Neural crest cell (in vitro differentiated cells): ENCODE data around the gene PRKAR2B. TPM values are rescaled to one million over a fixed set of nuclear protein-coding genes. Genes with fewer than 3 reads are reported as not detected.

Experiments
- DNase-seq: peaks from one replicate; pipeline ENCODE4 v3.0.0; 2021; ENCODE audit warnings: low read depth, mixed read lengths, low spot score
- H3K27ac Mint-ChIP-seq: one replicate; pipeline ENCODE4 v1.8.0; 2021; ENCODE audit warnings: mild to moderate bottlenecking, mixed read lengths; ENCODE audit not compliant: unreplicated experiment
- H3K27me3 Mint-ChIP-seq: 2 replicates; pipeline ENCODE4 v1.8.0; 2021; ENCODE audit warnings: low read depth, mild to moderate bottlenecking, mixed read lengths
- H3K36me3 Mint-ChIP-seq: 2 replicates; pipeline ENCODE4 v1.8.0; 2021; ENCODE audit warnings: low read depth, mild to moderate bottlenecking, mixed read lengths
- H3K4me1 Mint-ChIP-seq: 2 replicates; pipeline ENCODE4 v1.8.0; 2021; ENCODE audit warnings: mixed read lengths
- H3K4me3 Mint-ChIP-seq: one replicate; pipeline ENCODE4 v1.8.0; 2021; ENCODE audit warnings: mild to moderate bottlenecking, mixed read lengths
- H3K9me3 Mint-ChIP-seq: 2 replicates; pipeline ENCODE4 v1.8.0; 2021; ENCODE audit warnings: mixed read lengths
- total RNA-seq: library from RNA; stranded (reverse); gene quantifications from 2 replicates; pipeline ENCODE4 v1.2.1, GENCODE V29; 2021
- TF ChIP-seq, protein P1 (sequence below): fragments of 200-600 bp; sonication (generic); conservative IDR thresholded peaks from 2 replicates; pipeline ENCODE4 v1.5.0; 2021; ENCODE audit warnings: antibody characterized with exemption, mild to moderate bottlenecking

Gene PRKAR2B
- total RNA-seq, 1 donor from 2014 or later: 14.4 TPM

GRCh38 chr7:107166736-107167426 is 122.4 kb downstream of the PRKAR2B start:
- TF ChIP-seq, protein P1, sequence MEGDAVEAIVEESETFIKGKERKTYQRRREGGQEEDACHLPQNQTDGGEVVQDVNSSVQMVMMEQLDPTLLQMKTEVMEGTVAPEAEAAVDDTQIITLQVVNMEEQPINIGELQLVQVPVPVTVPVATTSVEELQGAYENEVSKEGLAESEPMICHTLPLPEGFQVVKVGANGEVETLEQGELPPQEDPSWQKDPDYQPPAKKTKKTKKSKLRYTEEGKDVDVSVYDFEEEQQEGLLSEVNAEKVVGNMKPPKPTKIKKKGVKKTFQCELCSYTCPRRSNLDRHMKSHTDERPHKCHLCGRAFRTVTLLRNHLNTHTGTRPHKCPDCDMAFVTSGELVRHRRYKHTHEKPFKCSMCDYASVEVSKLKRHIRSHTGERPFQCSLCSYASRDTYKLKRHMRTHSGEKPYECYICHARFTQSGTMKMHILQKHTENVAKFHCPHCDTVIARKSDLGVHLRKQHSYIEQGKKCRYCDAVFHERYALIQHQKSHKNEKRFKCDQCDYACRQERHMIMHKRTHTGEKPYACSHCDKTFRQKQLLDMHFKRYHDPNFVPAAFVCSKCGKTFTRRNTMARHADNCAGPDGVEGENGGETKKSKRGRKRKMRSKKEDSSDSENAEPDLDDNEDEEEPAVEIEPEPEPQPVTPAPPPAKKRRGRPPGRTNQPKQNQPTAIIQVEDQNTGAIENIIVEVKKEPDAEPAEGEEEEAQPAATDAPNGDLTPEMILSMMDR: no peak
- H3K27ac Mint-ChIP-seq: peak overlapping the region; percentile 98

DNA sequence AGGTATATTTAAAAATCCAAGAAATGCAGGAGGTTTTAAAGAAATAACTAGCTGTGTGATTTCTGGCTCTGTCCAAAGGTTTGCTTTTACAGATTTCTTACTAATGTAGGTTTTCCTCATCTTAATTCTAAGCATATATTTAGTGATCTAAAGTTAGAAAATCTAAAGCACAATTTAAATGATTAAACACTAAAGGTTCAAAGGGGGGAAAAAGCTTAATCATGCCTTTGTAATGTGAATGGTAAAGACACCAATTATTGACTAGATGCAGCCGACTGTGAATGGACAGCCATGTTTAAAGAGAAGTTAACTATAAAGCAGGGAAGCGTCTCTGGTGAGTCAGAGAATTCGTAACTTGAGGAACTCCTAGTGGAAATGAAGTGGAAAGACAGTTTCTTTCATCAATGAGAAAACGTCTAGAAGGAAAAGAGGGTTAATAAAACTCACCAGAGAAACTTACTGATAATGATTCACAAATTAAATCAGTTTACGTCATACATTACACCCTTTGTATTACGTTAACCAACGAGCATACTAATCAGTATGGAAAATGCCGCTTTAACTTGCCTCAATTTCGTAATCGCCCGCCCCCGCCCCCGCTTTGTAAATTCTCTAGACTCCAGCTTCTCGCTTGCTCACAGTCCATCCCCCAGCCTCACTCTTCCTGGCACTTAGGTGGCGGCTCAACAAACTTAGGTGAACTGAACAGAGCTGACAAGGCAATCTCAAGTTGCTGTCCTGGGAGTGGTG is 123.2 kb downstream of the PRKAR2B start:
- H3K4me3 Mint-ChIP-seq: peak overlapping the region; percentile 98
- DNase-seq: peak; percentile 9

More at GRCh38 chr7:107166736-107167426, 122.4 kb downstream of the PRKAR2B start:
- Mint-ChIP-seq H3K4me1 (peaks cover 27% of the 10 kb centered on the region), H3K27me3 (peaks cover 4% of the 10 kb centered on the region), H3K36me3 (no peaks in the 10 kb centered on the region), H3K4me3 (peak overlapping the region; percentile 98), H3K9me3 (no peaks in the 10 kb centered on the region)
- DNase-seq: no peak

GRCh38 chr7:107168233-107169119 is 124.0 kb downstream of the PRKAR2B start, which contains the start of gene HBP1:
Gene HBP1 (plus strand): TSS chr7:107169003. CDS start chr7:107179894, 10,891 bp downstream.
- Mint-ChIP-seq H3K9me3 (no peaks in the 10 kb centered on the region), H3K4me3 (peak within 1 kb of the TSS; percentile 98), H3K36me3 (no peaks in the 10 kb centered on the region), H3K27ac (peak within 1 kb of the TSS; percentile 98), H3K27me3 (peaks cover 4% of the 10 kb centered on the region), H3K4me1 (peaks cover 35% of the 10 kb centered on the region)
- peak; percentile 95 for DNase-seq
- TF ChIP-seq, protein P1: no peak

More for the DNA sequence above, 123.2 kb downstream of the PRKAR2B start:
- peak overlapping the region; percentile 98 for H3K27ac Mint-ChIP-seq
- peaks cover 4% of the 10 kb centered on the region for H3K27me3 Mint-ChIP-seq
- H3K9me3 Mint-ChIP-seq: no peaks in the 10 kb centered on the region
- TF ChIP-seq, protein P1: peak; percentile 62
- no peaks in the 10 kb centered on the region for H3K36me3 Mint-ChIP-seq
- H3K4me1 Mint-ChIP-seq: peaks cover 27% of the 10 kb centered on the region

DNA sequence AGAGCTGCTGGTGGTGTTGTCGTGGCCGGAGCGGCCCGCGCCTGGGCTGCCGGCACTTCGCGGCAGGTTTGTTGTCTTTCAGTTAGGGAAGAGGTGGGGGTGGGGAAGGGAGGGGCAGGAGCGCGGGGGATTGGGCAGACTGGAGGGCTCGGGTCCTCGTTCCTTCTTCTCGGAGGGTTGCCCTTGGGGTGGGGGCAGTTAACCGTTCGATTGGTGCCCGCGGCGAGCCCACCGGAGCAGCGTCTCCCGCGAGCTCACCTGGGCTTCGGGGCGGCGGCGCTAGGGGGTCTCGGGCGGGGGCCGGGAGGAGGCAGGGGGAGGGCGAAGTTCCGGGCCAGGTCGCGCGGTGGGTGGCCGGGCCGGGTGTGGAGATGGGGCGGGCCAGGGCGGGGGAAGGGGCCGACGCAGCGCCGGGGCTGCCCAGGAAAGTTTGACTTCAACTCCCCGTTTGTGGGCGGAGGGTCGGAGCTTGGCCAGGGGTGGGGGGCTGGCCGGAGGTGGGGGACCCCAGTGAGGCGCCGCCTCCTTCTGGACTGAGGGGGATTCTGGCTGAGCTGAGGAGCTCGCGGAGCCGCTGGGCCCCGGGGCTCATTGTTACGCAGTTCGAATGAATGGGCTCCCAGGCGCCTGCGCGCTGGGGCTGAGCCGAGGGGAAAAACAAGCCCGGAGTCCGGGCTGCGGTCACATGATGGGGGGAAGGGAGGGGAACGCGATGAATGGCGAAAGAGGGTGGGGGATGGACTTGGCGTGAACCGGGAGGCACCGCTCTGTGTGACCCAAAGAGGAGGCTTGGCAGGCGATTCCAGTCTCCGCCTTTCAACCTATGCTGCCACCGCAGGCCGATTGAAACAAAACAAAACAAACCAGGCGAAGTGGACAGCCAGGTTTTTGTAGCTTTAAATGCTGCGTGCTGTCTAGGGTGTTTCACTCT is 124.9 kb downstream of the PRKAR2B start:
- Mint-ChIP-seq H3K4me1 (peaks cover 44% of the 10 kb centered on the region), H3K27ac (peak overlapping the region; percentile 98), H3K27me3 (peaks cover 4% of the 10 kb centered on the region), H3K9me3 (no peaks in the 10 kb centered on the region), H3K36me3 (no peaks in the 10 kb centered on the region), H3K4me3 (peak overlapping the region; percentile 98)
- peak; percentile 88 for DNase-seq
- TF ChIP-seq, protein P1: no peak
